Caco-2 (cell line): ENCODE results near the gene GNG7. TPM values are rescaled to one million over a fixed set of nuclear protein-coding genes. Genes with fewer than 3 reads are reported as not detected.

Source experiments
- BruUV-seq: library from RNA; stranded (reverse); fragments of 400-500 nt; replicated peaks from 2 replicates; lab custom pipeline; 2021; lab: Mats Ljungman, UMichigan
- CTCF ChIA-PET: fragments of 300-600 bp; sonication (Branson Sonifier 250); formaldehyde crosslinking; loops from one replicate; lab custom pipeline; 2022; ENCODE audit warnings: antibody characterized with exemption; lab: Charles Lee
- POLR2A ChIA-PET: fragments of 300-600 bp; sonication (Branson Sonifier 250); formaldehyde crosslinking; loops from one replicate; lab custom pipeline; 2022; ENCODE audit warnings: antibody characterized with exemption; lab: Charles Lee
- DNase-seq, 2 experiments: peaks; one replicate each; pipeline versions ENCODE4 v3.0.0 to v3.0.0-alpha.2; 2020 to 2022
- H3K27me3 ChIP-seq: replicated peaks from 2 replicates; pipeline ENCODE4 v1.6.0; 2011; ENCODE audit warnings: low read length; ENCODE audit not compliant: control insufficient read depth, insufficient read depth
- H3K36me3 ChIP-seq: 2 replicates; pipeline ENCODE4 v1.5.1; 2011; ENCODE audit warnings: low read length; ENCODE audit not compliant: control insufficient read depth, insufficient read depth
- H3K4me1 ChIP-seq: fragments of 250-450 bp; sonication (Bioruptor Pico); 2 replicates; pipeline ENCODE4 v1.5.1; 2020; ENCODE audit warnings: mild to moderate bottlenecking
- H3K4me3 ChIP-seq: 2 replicates; pipeline ENCODE4 v1.5.1; 2011; ENCODE audit warnings: low read depth, mild to moderate bottlenecking, control low read depth, low read length
- H3K9me3 ChIP-seq: fragments of 250-450 bp; sonication (Bioruptor Pico); 2 replicates; pipeline ENCODE4 v1.5.1; 2020; ENCODE audit warnings: mild to moderate bottlenecking, moderate library complexity
- H3K27ac Mint-ChIP-seq: one replicate; pipeline ENCODE4 v1.8.0; 2022; ENCODE audit warnings: mixed read lengths; ENCODE audit not compliant: unreplicated experiment
- H3K27me3 Mint-ChIP-seq: one replicate; pipeline ENCODE4 v1.8.0; 2022; ENCODE audit warnings: mixed read lengths; ENCODE audit not compliant: insufficient read depth, unreplicated experiment
- H3K36me3 Mint-ChIP-seq: one replicate; pipeline ENCODE4 v1.8.0; 2022; ENCODE audit warnings: mild to moderate bottlenecking, mixed read lengths; ENCODE audit not compliant: insufficient read depth, unreplicated experiment
- H3K4me1 Mint-ChIP-seq: one replicate; pipeline ENCODE4 v1.8.0; 2022; ENCODE audit warnings: low read depth, mixed read lengths; ENCODE audit not compliant: unreplicated experiment
- H3K4me3 Mint-ChIP-seq: one replicate; pipeline ENCODE4 v1.8.0; 2022; ENCODE audit warnings: mild to moderate bottlenecking, moderate library complexity, mixed read lengths; ENCODE audit not compliant: unreplicated experiment
- H3K9me3 Mint-ChIP-seq: one replicate; pipeline ENCODE4 v1.8.0; 2022; ENCODE audit warnings: mixed read lengths; ENCODE audit not compliant: unreplicated experiment
- CTCF ChIP-seq, 2 experiments: fragments of 200-600 bp in 1 of 2; IDR thresholded peaks; 1 replicate in 1 of 2; 2 replicates in 1 of 2; pipeline versions ENCODE4 v1.5.1 to v1.8.0; 2011 to 2022; ENCODE audit warnings: antibody characterized with exemption in 1 of 2, control low read depth in 1 of 2, inconsistent platforms in 1 of 2, low read depth in 1 of 2, low read length in 1 of 2, mild to moderate bottlenecking in 1 of 2, moderate library complexity in 1 of 2; ENCODE audit not compliant: insufficient read depth in 1 of 2, severe bottlenecking in 1 of 2, unreplicated experiment in 1 of 2
- intact Hi-C: fragments of 100-400 bp; cut with micrococcal nuclease; formaldehyde crosslinking; loops from one replicate; pipeline ENCODE4 v1.10.0; 2022; ENCODE audit not compliant: unreplicated experiment
- total RNA-seq: library from RNA; stranded (reverse); gene quantifications from 2 replicates; pipeline ENCODE4 v1.2.3, GENCODE V29; 2022

The GNG7 gene
- total RNA-seq, 1 experiment from 2014 or later, result 0.43 TPM

- H3K9me3 Mint-ChIP-seq, result peaks cover 18% of the 10 kb centered on the region
- no peak overlapping the region for H3K27ac Mint-ChIP-seq
- H3K4me1 ChIP-seq, result no peaks in the 10 kb centered on the region
- TF ChIP-seq CTCF (IDR thresholded peaks at IDR 0.05; ENCODE audit: insufficient read depth in 1 of 2, low read depth in 1 of 2, low read length in 1 of 2, severe bottlenecking in 1 of 2, unreplicated experiment in 1 of 2), result no peak
- POLR2A ChIA-PET, result no interaction called here
- CTCF ChIA-PET, result interaction anchor here (0.5 kb wide), 1 partner anchor 323 kb away, joined by 4 read pairs; no protein-coding TSS in a partner anchor
- H3K27me3 Mint-ChIP-seq, result no peaks in the 10 kb centered on the region
- H3K4me3 ChIP-seq, result no peak overlapping the region
- H3K4me1 Mint-ChIP-seq, result no peaks in the 10 kb centered on the region
- H3K9me3 ChIP-seq, result peaks cover 16% of the 10 kb centered on the region; the same call in 1 of the 2 replicates
- DNase-seq, result no peak
- no peaks in the 10 kb centered on the region for H3K36me3 ChIP-seq
- no peaks in the 10 kb centered on the region for H3K27me3 ChIP-seq
- no TSS peak for BruUV-seq
- H3K4me3 Mint-ChIP-seq, result no peak overlapping the region
- intact Hi-C loops, result no loop called here
- H3K36me3 Mint-ChIP-seq, result peaks cover 6% of the 10 kb centered on the region
Measured at GRCh38 chr19:2627319-2627829, 75.1 kb downstream of the GNG7 start.

GRCh38 chr19:2625434-2625833, 77.1 kb downstream of the GNG7 start:
- H3K27ac Mint-ChIP-seq, result no peak overlapping the region
- Histone ChIP-seq H3K4me3 (no peak overlapping the region), H3K9me3 (peaks cover 8% of the 10 kb centered on the region; the same call in 1 of the 2 replicates), H3K4me1 (no peaks in the 10 kb centered on the region), H3K36me3 (no peaks in the 10 kb centered on the region), H3K27me3 (no peaks in the 10 kb centered on the region)
- peaks cover 12% of the 10 kb centered on the region for H3K9me3 Mint-ChIP-seq
- H3K4me1 Mint-ChIP-seq, result no peaks in the 10 kb centered on the region
- DNase-seq, result no peak
- ChIA-PET CTCF (interaction anchor here (1.3 kb wide), 1 partner anchor 12 kb away, joined by 5 read pairs; no protein-coding TSS in a partner anchor), POLR2A (no interaction called here)
- no peaks in the 10 kb centered on the region for H3K27me3 Mint-ChIP-seq
- BruUV-seq, result no TSS peak
- no peak for TF ChIP-seq CTCF (IDR thresholded peaks at IDR 0.05; ENCODE audit: insufficient read depth in 1 of 2, low read depth in 1 of 2, low read length in 1 of 2, severe bottlenecking in 1 of 2, unreplicated experiment in 1 of 2)
- intact Hi-C loops, result no loop called here
- H3K36me3 Mint-ChIP-seq, result peaks cover 6% of the 10 kb centered on the region
- no peak overlapping the region for H3K4me3 Mint-ChIP-seq

- no peak overlapping the region for H3K27ac Mint-ChIP-seq
- H3K9me3 ChIP-seq, result peaks cover 6% of the 10 kb centered on the region; the same call in 1 of the 2 replicates
- CTCF ChIA-PET, result interaction anchor here (1.3 kb wide), 1 partner anchor 12 kb away, joined by 5 read pairs; no protein-coding TSS in a partner anchor
- no peaks in the 10 kb centered on the region for H3K4me1 ChIP-seq
- BruUV-seq, result no TSS peak
- H3K4me3 ChIP-seq, result no peak overlapping the region
- H3K4me3 Mint-ChIP-seq, result no peak overlapping the region
- H3K27me3 Mint-ChIP-seq, result no peaks in the 10 kb centered on the region
- H3K4me1 Mint-ChIP-seq, result no peaks in the 10 kb centered on the region
- H3K36me3 ChIP-seq, result no peaks in the 10 kb centered on the region
- peaks cover 12% of the 10 kb centered on the region for H3K9me3 Mint-ChIP-seq
- intact Hi-C loops, result no loop called here
- H3K27me3 ChIP-seq, result no peaks in the 10 kb centered on the region
- peaks cover 6% of the 10 kb centered on the region for H3K36me3 Mint-ChIP-seq
- POLR2A ChIA-PET, result interaction anchor here (0.6 kb wide), 1 partner anchor 149 kb away, joined by 5 read pairs; the partner anchor contains the start of gene GADD45B
- peak; percentile 24 to 46 for DNase-seq
- TF ChIP-seq CTCF (IDR thresholded peaks at IDR 0.05; ENCODE audit: insufficient read depth in 1 of 2, low read depth in 1 of 2, low read length in 1 of 2, severe bottlenecking in 1 of 2, unreplicated experiment in 1 of 2), result no peak
Measured at GRCh38 chr19:2624537-2625091, 77.9 kb downstream of the GNG7 start.
